Measurements from ENCODE around the gene CDC20. TPM values are rescaled to one million over a fixed set of nuclear protein-coding genes. Genes with fewer than 3 reads are reported as not detected.
A peak's percentile ranks its signal among the peaks of the same experiment; 100 is the strongest.

CDC20 gene
- total and polyA plus RNA-seq, 2 of the 8 experiments (the other 6 are each of a cell fraction or from before 2014, with no cell fraction given): 214 to 221 TPM

GRCh38 chr1:43404353-43404752 lies 45.6 kb downstream of the CDC20 start:
- Histone ChIP-seq H4K8ac (ENCODE audit: extremely low read depth, insufficient read depth, low read length) (no peak overlapping the region), H4K20me1 (replicated peaks in 1 of 2; ENCODE audit: control insufficient read depth in 1 of 2, insufficient read depth in 2 of 2, low read length in 2 of 2) (no peaks in the 10 kb centered on the region), H3K4me3 (ENCODE audit: extremely low read depth in 1 of 4, insufficient read depth in 2 of 4, low read depth in 3 of 4, low read length in 4 of 4) (no peak overlapping the region), H4K91ac (replicated peaks; ENCODE audit: insufficient read length, low read length) (no peak overlapping the region), H3K4ac (replicated peaks; ENCODE audit: insufficient read length, low read depth, low read length) (no peak overlapping the region), H3K79me2 (ENCODE audit: control insufficient read depth in 1 of 2, insufficient read depth in 2 of 2, low read length in 2 of 2) (no peaks in the 10 kb centered on the region), H2BK20ac (ENCODE audit: low read length) (no peak overlapping the region), H2AK5ac (ENCODE audit: low read depth, low read length) (no peak overlapping the region), H2BK5ac (ENCODE audit: low read depth, low read length) (no peak overlapping the region; the same call in 1 of the 2 replicates), H3K4me1 (replicated peaks in 1 of 4; ENCODE audit: control insufficient read depth in 3 of 4, insufficient read depth in 4 of 4, low read length in 3 of 4) (no peaks in the 10 kb centered on the region), H3K27me3 (replicated peaks in 1 of 4; ENCODE audit: control insufficient read depth in 3 of 4, extremely low read depth in 1 of 4, insufficient read depth in 3 of 4, low read length in 3 of 4) (no peaks in the 10 kb centered on the region), H3K4me2 (ENCODE audit: insufficient read depth in 1 of 2, low read depth in 2 of 2, low read length in 2 of 2) (no peak overlapping the region), H3K27ac (ENCODE audit: low read depth, low read length) (no peak overlapping the region), H3K18ac (ENCODE audit: extremely low read depth, low read length) (no peak overlapping the region), H3K79me1 (ENCODE audit: low read depth, low read length) (no peaks in the 10 kb centered on the region), H2AFZ (ENCODE audit: low read length) (no peak overlapping the region), H3K9ac (replicated peaks in 1 of 4; ENCODE audit: extremely low read depth in 1 of 4, low read depth in 3 of 4, low read length in 3 of 4) (no peak overlapping the region), H3K23ac (ENCODE audit: insufficient read length) (no peak overlapping the region), H3K36me3 (ENCODE audit: control insufficient read depth in 2 of 4, insufficient read depth in 4 of 4, low read length in 3 of 4) (peaks cover 0 to 19% (median 4%) of the 10 kb centered on the region in 4 experiments; a peak in 4 of 8 replicates), H2BK12ac (ENCODE audit: low read depth, low read length) (no peak overlapping the region), H2BK120ac (replicated peaks; ENCODE audit: low read depth, low read length) (no peak overlapping the region), H3K23me2 (ENCODE audit: low read depth, low read length) (no peaks in the 10 kb centered on the region), H4K5ac (ENCODE audit: insufficient read length, low read depth, low read length) (no peak overlapping the region), H3K9me3 (ENCODE audit: insufficient read depth in 2 of 2, low read depth in 1 of 2, low read length in 1 of 2) (no peaks in the 10 kb centered on the region), H3K14ac (ENCODE audit: insufficient read length) (no peak overlapping the region), H3K56ac (replicated peaks; ENCODE audit: insufficient read length, low read depth, low read length) (no peak overlapping the region), H2BK15ac (ENCODE audit: low read length) (no peak overlapping the region)
- ChIA-PET POLR2A (ENCODE audit: partially characterized antibody) (interaction anchor here (1.8 kb wide), 1 partner anchor 11 kb away, joined by 6 read pairs; no protein-coding TSS in a partner anchor), CTCF (ENCODE audit: partially characterized antibody) (interaction anchor here (1.3 to 3.0 kb wide), 2 partner anchors 10 to 26 kb away, joined by 3 to 9 read pairs; no protein-coding TSS in a partner anchor)
- 88% methylated on average over 6 of the region's 6 CpGs; no CpG with 5 or more reads in 1 of the 2 experiments for WGBS, 2 experiments (ENCODE audit: extremely low coverage in 1 of 2, insufficient coverage in 1 of 2, insufficient read length in 1 of 2, insufficient replicate concordance in 2 of 2, low coverage in 1 of 2, low lambda C conversion rate in 2 of 2, missing lambda C conversion rate in 1 of 2)
- 0 out of 2 replicates have a peak, but pooled peaks have one; percentile 4 for TF ChIP-seq CEBPB (IDR thresholded peaks at IDR 0.05; ENCODE audit: low read depth, low read length)
- TF ChIP-seq ASH2L (IDR thresholded peaks at IDR 0.05; ENCODE audit: low read length): no peak
- DNase-seq (ENCODE audit: low read depth in 1 of 2, low spot score in 2 of 2): no peak
- FAIRE-seq: no peak

Measured in H1 (cell line).